HEK293 (cell line): ENCODE results near the gene TNS3.

ENCODE experiments used
- CTCF ChIA-PET: fragments of 350-600 bp; formaldehyde crosslinking; extraction: SDS; loops from one replicate; lab custom pipeline; 2021; ENCODE audit warnings: antibody characterized with exemption; lab: Yijun Ruan, JAX
- POLR2A ChIA-PET: fragments of 300-600 bp; formaldehyde crosslinking; extraction: SDS; loops from one replicate; lab custom pipeline; 2020; ENCODE audit warnings: antibody characterized with exemption, inconsistent platforms; lab: Yijun Ruan, JAX
- H3K27ac ChIP-seq: fragments of 200-500 bp; sonication (Bioruptor generic); 2 replicates; pipeline ENCODE4 v1.5.1; 2014; ENCODE audit warnings: low read depth, low read length, control low read depth, inconsistent platforms; ENCODE audit errors: extremely low read depth
- H3K36me3 ChIP-seq, 2 experiments: fragments of 200-500 bp in 1 of 2; sonication (Bioruptor generic) in 1 of 2; 1 replicate in 1 of 2; 2 replicates in 1 of 2; pipeline ENCODE4 v1.5.1; 2014 to 2017; ENCODE audit warnings: inconsistent platforms in 2 of 2, low read length in 2 of 2; ENCODE audit not compliant: control insufficient read depth in 2 of 2, insufficient read depth in 1 of 2
- H3K4me1 ChIP-seq: fragments of 200-500 bp; sonication (Bioruptor generic); 2 replicates; pipeline ENCODE4 v1.5.1; 2014; ENCODE audit warnings: mild to moderate bottlenecking, low read length, inconsistent platforms; ENCODE audit not compliant: control insufficient read depth, insufficient read depth
- H3K4me3 ChIP-seq: 2 replicates; pipeline ENCODE4 v1.5.1; 2011; ENCODE audit warnings: low read depth, mild to moderate bottlenecking, control low read depth, low read length, moderate library complexity
- H3K9me3 ChIP-seq: fragments of 200-500 bp; sonication (Bioruptor generic); 2 replicates; pipeline ENCODE4 v1.5.1; 2014; ENCODE audit warnings: low read depth, low read length, inconsistent platforms; ENCODE audit not compliant: control insufficient read depth, insufficient read depth
- ZBTB17 ChIP-seq: fragments of 450-650 bp; formaldehyde crosslinking; IDR thresholded peaks from 2 replicates; pipeline ENCODE4 v1.5.1; 2016; ENCODE audit warnings: missing biosample characterization, missing genetic modification characterization
- ZNF155 ChIP-seq: fragments of 450-650 bp; formaldehyde crosslinking; IDR thresholded peaks from 2 replicates; pipeline ENCODE4 v1.5.1; 2016; ENCODE audit warnings: missing biosample characterization, missing genetic modification characterization
- ZNF214 ChIP-seq: fragments of 450-650 bp; formaldehyde crosslinking; IDR thresholded peaks from 2 replicates; pipeline ENCODE4 v1.5.1; 2017; ENCODE audit warnings: missing biosample characterization, mild to moderate bottlenecking, missing genetic modification characterization, borderline replicate concordance
- ZNF266 ChIP-seq: fragments of 450-650 bp; formaldehyde crosslinking; IDR thresholded peaks from 2 replicates; pipeline ENCODE4 v1.5.1; 2016; ENCODE audit warnings: missing biosample characterization, missing genetic modification characterization, low read depth
- ZNF335 ChIP-seq: fragments of 450-650 bp; formaldehyde crosslinking; conservative IDR thresholded peaks from 2 replicates; pipeline ENCODE4 v1.5.1; 2016; ENCODE audit warnings: missing biosample characterization, missing genetic modification characterization
- ZNF354C ChIP-seq: fragments of 450-650 bp; formaldehyde crosslinking; IDR thresholded peaks from 2 replicates; pipeline ENCODE4 v1.5.1; 2016; ENCODE audit warnings: missing biosample characterization, missing genetic modification characterization, low read depth, borderline replicate concordance
- ZNF48 ChIP-seq: fragments of 450-650 bp; formaldehyde crosslinking; IDR thresholded peaks from 2 replicates; pipeline ENCODE4 v1.5.1; 2016; ENCODE audit warnings: missing biosample characterization, missing genetic modification characterization
- ZNF654 ChIP-seq: fragments of 450-650 bp; formaldehyde crosslinking; IDR thresholded peaks from 2 replicates; pipeline ENCODE4 v1.5.1; 2016; ENCODE audit warnings: low read depth, missing biosample characterization, missing genetic modification characterization
- ZNF658 ChIP-seq: fragments of 450-650 bp; formaldehyde crosslinking; IDR thresholded peaks from 2 replicates; pipeline ENCODE4; 2016; ENCODE audit warnings: missing biosample characterization, missing genetic modification characterization
- ZNF843 ChIP-seq: fragments of 450-650 bp; formaldehyde crosslinking; IDR thresholded peaks from 2 replicates; pipeline ENCODE4 v1.5.1; 2016; ENCODE audit warnings: missing biosample characterization, missing genetic modification characterization
- ZSCAN16 ChIP-seq: fragments of 450-650 bp; formaldehyde crosslinking; IDR thresholded peaks from 2 replicates; pipeline ENCODE4 v1.5.1; 2016; ENCODE audit warnings: missing biosample characterization, missing genetic modification characterization
- ZSCAN4 ChIP-seq: fragments of 450-650 bp; formaldehyde crosslinking; IDR thresholded peaks from 2 replicates; pipeline ENCODE4 v1.5.1; 2017; ENCODE audit warnings: missing biosample characterization, missing genetic modification characterization
- TF ChIP-seq, protein P1 (sequence below): fragments of 450-650 bp; formaldehyde crosslinking; IDR thresholded peaks from 2 replicates; pipeline ENCODE4 v1.5.1; 2016; ENCODE audit warnings: missing biosample characterization, missing genetic modification characterization
- TF ChIP-seq, protein P2 (sequence below): fragments of 450-650 bp; formaldehyde crosslinking; IDR thresholded peaks from 2 replicates; pipeline ENCODE4 v1.5.1; 2016; ENCODE audit warnings: missing biosample characterization, missing genetic modification characterization
- TF ChIP-seq, protein P3 (sequence below): fragments of 450-650 bp; formaldehyde crosslinking; IDR thresholded peaks from 2 replicates; pipeline ENCODE4 v1.5.1; 2017; ENCODE audit warnings: missing biosample characterization, mild to moderate bottlenecking, missing genetic modification characterization, moderate library complexity

The TNS3 gene

GRCh38 chr7:47326808-47327207 is 255.1 kb downstream of the TNS3 start (continued):
- TF ChIP-seq, protein P1, sequence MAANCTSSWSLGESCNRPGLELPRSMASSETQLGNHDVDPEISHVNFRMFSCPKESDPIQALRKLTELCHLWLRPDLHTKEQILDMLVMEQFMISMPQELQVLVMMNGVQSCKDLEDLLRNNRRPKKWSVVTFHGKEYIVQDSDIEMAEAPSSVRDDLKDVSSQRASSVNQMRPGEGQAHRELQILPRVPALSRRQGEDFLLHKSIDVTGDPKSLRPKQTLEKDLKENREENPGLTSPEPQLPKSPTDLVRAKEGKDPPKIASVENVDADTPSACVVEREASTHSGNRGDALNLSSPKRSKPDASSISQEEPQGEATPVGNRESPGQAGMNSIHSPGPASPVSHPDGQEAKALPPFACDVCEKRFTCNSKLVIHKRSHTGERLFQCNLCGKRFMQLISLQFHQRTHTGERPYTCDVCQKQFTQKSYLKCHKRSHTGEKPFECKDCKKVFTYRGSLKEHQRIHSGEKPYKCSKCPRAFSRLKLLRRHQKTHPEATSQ: no peak

- Histone ChIP-seq H3K4me1 (peaks cover 5% of the 10 kb centered on the region), H3K9me3 (no peaks in the 10 kb centered on the region), H3K4me3 (no peak overlapping the region), H3K27ac (no peak overlapping the region), H3K36me3 (no peaks in the 10 kb centered on the region)
- ChIA-PET POLR2A (no interaction called here), CTCF (interaction anchor here (1.5 kb wide), 1 partner anchor 109 kb away, joined by 4 read pairs; no protein-coding TSS in a partner anchor)
- TF ChIP-seq ZSCAN4 (tag by site-specific recombination): no peak
- no peak for TF ChIP-seq ZNF843 (tag by site-specific recombination)
- TF ChIP-seq ZBTB17 (tag by site-specific recombination): 0 out of 2 replicates have a peak, but pooled peaks have one; percentile 22
- no peak for TF ChIP-seq ZNF654 (tag by site-specific recombination)
- TF ChIP-seq, all 188 proteins: peak for 1
These were observed 255.7 kb downstream of the TNS3 start for GRCh38 chr7:47326220-47326619.

GRCh38 chr7:47325337-47325736 is 256.6 kb downstream of the TNS3 start:
- CTCF ChIA-PET: interaction anchor here (0.8 kb wide), 1 partner anchor 30 kb away, joined by 3 read pairs; no protein-coding TSS in a partner anchor
- POLR2A ChIA-PET: no interaction called here
- Histone ChIP-seq H3K27ac (no peak overlapping the region), H3K4me1 (peaks cover 5% of the 10 kb centered on the region), H3K4me3 (no peak overlapping the region), H3K36me3 (no peaks in the 10 kb centered on the region), H3K9me3 (no peaks in the 10 kb centered on the region)
- no peak for TF ChIP-seq ZNF266 (tag by site-specific recombination)
- no peak for TF ChIP-seq ZNF335 (tag by site-specific recombination)
- no peak for TF ChIP-seq ZNF214 (tag by site-specific recombination)
- TF ChIP-seq ZNF354C (tag by site-specific recombination): no peak
- TF ChIP-seq, protein P2, sequence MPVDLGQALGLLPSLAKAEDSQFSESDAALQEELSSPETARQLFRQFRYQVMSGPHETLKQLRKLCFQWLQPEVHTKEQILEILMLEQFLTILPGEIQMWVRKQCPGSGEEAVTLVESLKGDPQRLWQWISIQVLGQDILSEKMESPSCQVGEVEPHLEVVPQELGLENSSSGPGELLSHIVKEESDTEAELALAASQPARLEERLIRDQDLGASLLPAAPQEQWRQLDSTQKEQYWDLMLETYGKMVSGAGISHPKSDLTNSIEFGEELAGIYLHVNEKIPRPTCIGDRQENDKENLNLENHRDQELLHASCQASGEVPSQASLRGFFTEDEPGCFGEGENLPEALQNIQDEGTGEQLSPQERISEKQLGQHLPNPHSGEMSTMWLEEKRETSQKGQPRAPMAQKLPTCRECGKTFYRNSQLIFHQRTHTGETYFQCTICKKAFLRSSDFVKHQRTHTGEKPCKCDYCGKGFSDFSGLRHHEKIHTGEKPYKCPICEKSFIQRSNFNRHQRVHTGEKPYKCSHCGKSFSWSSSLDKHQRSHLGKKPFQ (tag by site-specific recombination): no peak
- TF ChIP-seq, protein P3, sequence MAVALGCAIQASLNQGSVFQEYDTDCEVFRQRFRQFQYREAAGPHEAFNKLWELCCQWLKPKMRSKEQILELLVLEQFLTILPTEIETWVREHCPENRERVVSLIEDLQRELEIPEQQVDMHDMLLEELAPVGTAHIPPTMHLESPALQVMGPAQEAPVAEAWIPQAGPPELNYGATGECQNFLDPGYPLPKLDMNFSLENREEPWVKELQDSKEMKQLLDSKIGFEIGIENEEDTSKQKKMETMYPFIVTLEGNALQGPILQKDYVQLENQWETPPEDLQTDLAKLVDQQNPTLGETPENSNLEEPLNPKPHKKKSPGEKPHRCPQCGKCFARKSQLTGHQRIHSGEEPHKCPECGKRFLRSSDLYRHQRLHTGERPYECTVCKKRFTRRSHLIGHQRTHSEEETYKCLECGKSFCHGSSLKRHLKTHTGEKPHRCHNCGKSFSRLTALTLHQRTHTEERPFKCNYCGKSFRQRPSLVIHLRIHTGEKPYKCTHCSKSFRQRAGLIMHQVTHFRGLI (tag by site-specific recombination): no peak
- TF ChIP-seq ZSCAN16 (tag by site-specific recombination): no peak
- no peak for TF ChIP-seq ZNF658 (tag by site-specific recombination)
- no peak for TF ChIP-seq ZNF48 (tag by site-specific recombination)
- no peak for TF ChIP-seq ZNF155 (tag by site-specific recombination)
